B cell (primary cell): ENCODE results near the gene TRAF4.

ENCODE experiments used
- CTCF ChIP-seq: fragments of 200-600 bp; IDR thresholded peaks from one replicate; pipeline ENCODE4 v1.8.0; 2022; ENCODE audit warnings: antibody characterized with exemption, mild to moderate bottlenecking
- EZH2 ChIP-seq: IDR thresholded peaks from 2 replicates; pipeline ENCODE4 v1.6.1; 2012; ENCODE audit warnings: borderline replicate concordance, low read depth, mild to moderate bottlenecking, moderate library complexity, low read length; ENCODE audit not compliant: insufficient read depth, poor library complexity, severe bottlenecking

GRCh38 chr17:28711723-28712031 lies 32.1 kb upstream of the TRAF4 start, which contains the start of gene PROCA1:
- TF ChIP-seq CTCF: no peak
- TF ChIP-seq EZH2: no peak
